HepG2 (cell line): ENCODE data around the gene DPEP1. TPM values are rescaled to one million over a fixed set of nuclear protein-coding genes. Genes with fewer than 3 reads are reported as not detected.

ENCODE experiments used
- ATAC-seq: fragments of 200-7000 bp; cut with Tn5 transposase; 3 replicates; pipeline ENCODE4 v1.9.1; 2020; ENCODE audit warnings: mild to moderate bottlenecking, moderate library complexity
- BruUV-seq: library from RNA; stranded (reverse); fragments of 400-500 nt; replicated peaks from 2 replicates; lab custom pipeline; 2021; lab: Mats Ljungman, UMichigan
- CTCF ChIA-PET: fragments of 300-600 bp; formaldehyde crosslinking; extraction: SDS; loops from one replicate; lab custom pipeline; 2021; ENCODE audit warnings: low total read pairs, inconsistent platforms, low intra/inter-chr PET ratio; lab: Yijun Ruan, JAX
- POLR2A ChIA-PET: fragments of 350-600 bp; sonication (Branson Sonifier 250); formaldehyde crosslinking; loops from one replicate; lab custom pipeline; 2020; ENCODE audit warnings: antibody characterized with exemption, inconsistent platforms; lab: Yijun Ruan, JAX
- DNase-seq: peaks from one replicate; pipeline ENCODE4 v3.0.0-alpha.2; 2015; ENCODE audit warnings: low spot score
- FAIRE-seq: peaks from 3 replicates; lab custom pipeline; 2011; peaks lifted over from hg19 to GRCh38; lab: Jason Lieb, UNC
- H2AFZ ChIP-seq: one replicate; pipeline ENCODE4 v1.6.1; 2011; ENCODE audit warnings: low read length, inconsistent platforms
- H3K27ac ChIP-seq: fragments of 300-600 bp; 3 replicates; pipeline ENCODE4 v1.8.0; 2011; ENCODE audit warnings: mixed run types, mild to moderate bottlenecking, mixed read lengths, low read length, inconsistent platforms; ENCODE audit not compliant: insufficient read depth; ENCODE audit errors: extremely low read length
- H3K27me3 ChIP-seq, 2 experiments: fragments of 200-600 bp in 1 of 2; 2 replicates in 1 of 2; 3 replicates in 1 of 2; pipeline versions ENCODE4 v1.6.0 to v1.8.0; 2011; ENCODE audit warnings: low read length in 2 of 2, mild to moderate bottlenecking in 2 of 2, moderate library complexity in 2 of 2, inconsistent platforms in 1 of 2; ENCODE audit not compliant: insufficient read depth in 2 of 2, control insufficient read depth in 1 of 2
- H3K36me3 ChIP-seq, 2 experiments: fragments of 200-600 bp in 1 of 2; replicated peaks in 1 of 2; 2 replicates in 1 of 2; 3 replicates in 1 of 2; pipeline versions ENCODE4 v1.5.1 to v1.8.0; 2011; ENCODE audit warnings: low read length in 2 of 2, inconsistent platforms in 1 of 2; ENCODE audit not compliant: insufficient read depth in 2 of 2, control insufficient read depth in 1 of 2
- H3K4me1 ChIP-seq: 2 replicates; pipeline ENCODE4 v1.5.1; 2012; ENCODE audit warnings: low read length, inconsistent platforms; ENCODE audit not compliant: insufficient read depth
- H3K4me2 ChIP-seq: 2 replicates; pipeline ENCODE4 v1.6.0; 2011; ENCODE audit warnings: low read depth, low read length, inconsistent platforms
- H3K4me3 ChIP-seq, 3 experiments: fragments of 200-600 bp in 1 of 3; sonication (generic), shearing (Covaris generic) in 1 of 3; replicated peaks in 1 of 3; 2 replicates each; pipeline ENCODE4 v1.5.1; 2011 to 2016; ENCODE audit warnings: low read length in 3 of 3, inconsistent platforms in 2 of 3, low read depth in 2 of 3, mild to moderate bottlenecking in 2 of 3, control low read depth in 1 of 3, mixed read lengths in 1 of 3; ENCODE audit not compliant: insufficient read depth in 1 of 3
- H3K79me2 ChIP-seq: one replicate; pipeline ENCODE4 v1.6.1; 2011; ENCODE audit warnings: low read length, inconsistent platforms; ENCODE audit not compliant: insufficient read depth
- H3K9ac ChIP-seq: 2 replicates; pipeline ENCODE4 v1.6.0; 2011; ENCODE audit warnings: mild to moderate bottlenecking, low read depth, low read length, inconsistent platforms; ENCODE audit not compliant: insufficient read depth
- H3K9me3 ChIP-seq: 2 replicates; pipeline ENCODE4 v1.5.1; 2012; ENCODE audit warnings: mild to moderate bottlenecking, low read length
- H4K20me1 ChIP-seq: 2 replicates; pipeline ENCODE4 v1.6.0; 2011; ENCODE audit warnings: inconsistent platforms, mild to moderate bottlenecking, low read length, moderate library complexity; ENCODE audit not compliant: insufficient read depth
- IRF9 ChIP-seq: sonication (generic); formaldehyde crosslinking; IDR thresholded peaks from 2 replicates; pipeline ENCODE4 v1.8.0; 2022; ENCODE audit warnings: missing genetic modification reagents, mild to moderate bottlenecking, borderline replicate concordance
- ISL2 ChIP-seq: sonication (generic); formaldehyde crosslinking; IDR thresholded peaks from 2 replicates; pipeline ENCODE4 v1.5.0; 2020; ENCODE audit warnings: missing genetic modification reagents
- KDM1A ChIP-seq: IDR thresholded peaks from 2 replicates; pipeline ENCODE4 v1.6.1; 2016; ENCODE audit warnings: missing compliant biosample characterization
- MIXL1 ChIP-seq: IDR thresholded peaks from 2 replicates; pipeline ENCODE4 v1.6.1; 2016
- MNT ChIP-seq: fragments of 450-650 bp; IDR thresholded peaks from 2 replicates; pipeline ENCODE4 v1.6.1; 2016
- MXD3 ChIP-seq: IDR thresholded peaks from 2 replicates; pipeline ENCODE4 v1.6.1; 2016; ENCODE audit warnings: mild to moderate bottlenecking, missing biosample characterization, missing genetic modification reagents
- NCOA1 ChIP-seq: sonication (generic); formaldehyde crosslinking; IDR thresholded peaks from 2 replicates; pipeline ENCODE4 v1.9.0; 2021; ENCODE audit warnings: missing genetic modification reagents
- TEAD3 ChIP-seq: optimal IDR thresholded peaks from 2 replicates; pipeline ENCODE3; 2016; ENCODE audit warnings: borderline replicate concordance
- ZBTB38 ChIP-seq: sonication (generic); formaldehyde crosslinking; IDR thresholded peaks from 2 replicates; pipeline ENCODE4 v1.5.1; 2020; ENCODE audit warnings: mild to moderate bottlenecking, missing genetic modification reagents
- ZFP91 ChIP-seq: sonication (generic); formaldehyde crosslinking; IDR thresholded peaks from 2 replicates; pipeline ENCODE4 v1.9.0; 2022; ENCODE audit warnings: missing genetic modification reagents, mild to moderate bottlenecking, borderline replicate concordance
- ZMYM3 ChIP-seq: sonication (generic); formaldehyde crosslinking; IDR thresholded peaks from 2 replicates; pipeline ENCODE4 v1.5.1; 2020; ENCODE audit warnings: mild to moderate bottlenecking, missing genetic modification reagents
- ZNF10 ChIP-seq: sonication (generic); formaldehyde crosslinking; IDR thresholded peaks from 2 replicates; pipeline ENCODE4 v1.4.0; 2020; ENCODE audit warnings: mild to moderate bottlenecking, low read depth, missing genetic modification reagents, borderline replicate concordance
- ZNF280B ChIP-seq: sonication (generic); formaldehyde crosslinking; IDR thresholded peaks from 2 replicates; pipeline ENCODE4 v1.5.0; 2020; ENCODE audit warnings: missing genetic modification reagents, mild to moderate bottlenecking, borderline replicate concordance
- ZNF326 ChIP-seq: sonication (generic); formaldehyde crosslinking; IDR thresholded peaks from 2 replicates; pipeline ENCODE4 v1.4.0; 2020; ENCODE audit warnings: missing genetic modification reagents, borderline replicate concordance
- ZNF350 ChIP-seq: sonication (generic); formaldehyde crosslinking; IDR thresholded peaks from 2 replicates; pipeline ENCODE4 v1.4.0; 2020; ENCODE audit warnings: mild to moderate bottlenecking, low read depth, missing genetic modification reagents, borderline replicate concordance
- ZNF550 ChIP-seq: sonication (generic); formaldehyde crosslinking; IDR thresholded peaks from 2 replicates; pipeline ENCODE4 v1.4.0; 2020; ENCODE audit warnings: mild to moderate bottlenecking, missing genetic modification reagents, borderline replicate concordance
- ZNF598 ChIP-seq: sonication (generic); formaldehyde crosslinking; IDR thresholded peaks from 2 replicates; pipeline ENCODE4 v1.5.1; 2020; ENCODE audit warnings: mild to moderate bottlenecking, missing genetic modification reagents, borderline replicate concordance
- WGBS: methylation state at CpG from one replicate; pipeline ENCODE4 v1.1.6; 2017; ENCODE audit warnings: low lambda C conversion rate; 5-methylcytosine and 5-hydroxymethylcytosine counted together
- in situ Hi-C: cut with HindIII; loops from 2 replicates; pipeline ENCODE4 v1.10.0; 2017; ENCODE audit warnings: low pct_unique_long_range_greater_than_20kb; ENCODE audit not compliant: extremely low pct_ligation_motif_present
- intact Hi-C: fragments of 100-400 bp; cut with micrococcal nuclease; formaldehyde crosslinking; loops from one replicate; pipeline ENCODE4 v1.10.0; 2022; ENCODE audit not compliant: unreplicated experiment
- polyA plus RNA-seq, 8 experiments: library from polyadenylated mRNA; depleted of rRNA in 3 of 8; stranded (reverse) in 7 of 8; unstranded in 1 of 8; fragments of >200 nt; fragmentation: Illumina TruSeq in 4 of 8; extraction: Trizol in 4 of 8; gene quantifications; 2 replicates each; pipeline versions ENCODE4 v1.2.1 to v1.2.3, GENCODE V29; 2011 to 2016; ENCODE audit warnings: low read depth in 4 of 8, missing spikeins in 1 of 8, mixed read lengths in 1 of 8; ENCODE audit not compliant: insufficient read depth in 1 of 8
- total RNA-seq, 5 experiments: library from RNA; depleted of rRNA; stranded (reverse); fragments of >200 nt; fragmentation: Illumina TruSeq; extraction: Trizol; gene quantifications; 2 replicates each; pipeline ENCODE4 v1.2.3, GENCODE V29; 2016; ENCODE audit warnings: low read depth in 1 of 5

Gene DPEP1
- total and polyA plus RNA-seq, 2 of the 13 experiments (the other 11 are each of a cell fraction or from before 2014, with no cell fraction given): 37.6 to 52.2 TPM

GRCh38 chr16:89571636-89572035, 41.8 kb upstream of the DPEP1 start (continued):
- peak; percentile 68; the same call in 1 of the 2 replicates for TF ChIP-seq KDM1A (CRISPR knock-in tag)
- peak; percentile 93 for TF ChIP-seq ZMYM3 (CRISPR knock-in tag)
- peak; percentile 17; the same call in 1 of the 2 replicates for TF ChIP-seq ZNF598
- no peak for TF ChIP-seq ISL2

GRCh38 chr16:89572073-89572484, 41.4 kb upstream of the DPEP1 start:
- peak overlapping the region; percentile 66 for H3K27ac ChIP-seq
- H4K20me1 ChIP-seq: no peaks in the 10 kb centered on the region
- ChIA-PET POLR2A (interaction anchor here (0.8 to 1.7 kb wide), 7 partner anchors 8 to 351 kb away, joined by 3 to 16 read pairs (median 4); partner anchors contain the start of gene SPG7), CTCF (no interaction called here)
- H3K36me3 ChIP-seq: no peaks in the 10 kb centered on the region
- intact Hi-C loops (no loop called here), in situ Hi-C loops (no loop called here)
- DNase-seq (no peak), FAIRE-seq (no peak), ATAC-seq (no peak)
- 73% methylated on average over 14 of the region's 14 CpGs for WGBS
- H3K4me1 ChIP-seq: peaks cover 39% of the 10 kb centered on the region
- no peaks in the 10 kb centered on the region for H3K79me2 ChIP-seq
- no peaks in the 10 kb centered on the region for H3K9me3 ChIP-seq
- H3K4me2 ChIP-seq: peak overlapping the region; percentile 71
- H2AFZ ChIP-seq: no peak overlapping the region
- peak overlapping the region; percentile 42 for H3K9ac ChIP-seq
- no TSS peak for BruUV-seq
- peaks cover 4 to 21% of the 10 kb centered on the region in 2 experiments; a peak in 3 of 5 replicates for H3K27me3 ChIP-seq
- H3K4me3 ChIP-seq: peak overlapping the region in 1 of 3 experiments; percentile 56; a peak in 1 of 6 replicates
- peak; percentile 89 for TF ChIP-seq MNT
- peak; percentile 10 for TF ChIP-seq TEAD3 (CRISPR knock-in tag)
- TF ChIP-seq ZNF280B (CRISPR knock-in tag): 0 out of 2 replicates have a peak, but pooled peaks have one; percentile 19
- TF ChIP-seq ZNF10 (CRISPR knock-in tag): 0 out of 2 replicates have a peak, but pooled peaks have one; percentile 68
- TF ChIP-seq MIXL1 (CRISPR knock-in tag): no peak
- TF ChIP-seq IRF9 (CRISPR knock-in tag): 0 out of 2 replicates have a peak, but pooled peaks have one; percentile 3
- 0 out of 2 replicates have a peak, but pooled peaks have one; percentile 0 for TF ChIP-seq ZNF350 (CRISPR knock-in tag)
- 0 out of 2 replicates have a peak, but pooled peaks have one; percentile 9 for TF ChIP-seq ZFP91 (CRISPR knock-in tag)
- TF ChIP-seq ZNF550 (CRISPR knock-in tag): 0 out of 2 replicates have a peak, but pooled peaks have one; percentile 69
- no peak for TF ChIP-seq NCOA1 (CRISPR knock-in tag)
- peak; percentile 70; the same call in 1 of the 2 replicates for TF ChIP-seq ZBTB38 (CRISPR knock-in tag)
- no peak for TF ChIP-seq ZNF326 (CRISPR knock-in tag)
- TF ChIP-seq MXD3 (CRISPR knock-in tag): 0 out of 2 replicates have a peak, but pooled peaks have one; percentile 30
